ENCODE results near the gene INS.
"Not testable (repeated sequence)": the region's sequence is repeated elsewhere in the genome, so short reads cannot be mapped to it uniquely, and the experiment has no call there.

The INS gene

DNA sequence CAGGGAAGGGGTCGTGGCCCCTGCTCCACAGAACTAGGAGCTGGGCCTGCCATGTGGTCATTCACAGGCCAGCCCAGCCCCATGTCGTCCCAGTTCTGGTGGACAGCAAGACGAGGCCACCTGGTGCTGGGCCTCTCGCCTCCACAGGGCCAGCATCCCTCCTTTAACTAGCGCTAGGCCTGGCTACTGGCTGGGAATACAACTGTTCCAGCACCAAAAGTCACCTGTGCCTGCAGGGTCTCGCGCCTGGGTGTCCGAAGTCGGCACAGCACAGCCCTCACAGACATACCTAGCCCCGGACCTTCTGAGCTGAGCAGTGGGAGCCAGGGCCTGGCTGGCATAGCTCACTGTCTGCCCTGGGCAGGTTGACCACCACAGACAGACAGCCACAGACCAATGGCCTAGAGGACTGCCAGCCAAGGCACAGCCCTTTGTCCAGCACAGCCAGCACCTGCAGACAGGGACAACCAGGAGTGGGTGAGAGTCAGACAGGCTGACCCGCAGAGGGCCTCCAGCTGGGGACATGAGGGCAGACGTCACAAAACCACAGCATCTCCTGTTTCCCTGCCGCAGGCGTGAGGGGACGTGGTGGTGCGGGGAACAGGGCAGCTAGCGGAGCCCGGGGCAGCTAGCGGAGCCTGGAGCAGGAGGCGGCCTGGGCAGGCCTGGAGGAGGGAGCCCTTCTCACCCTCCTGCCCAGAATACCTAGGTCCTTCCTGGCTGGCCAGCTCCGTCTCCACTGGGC is 37.8 kb upstream of the INS start:
- DNase-seq (ENCODE audit: low spot score), result no peak

DNA sequence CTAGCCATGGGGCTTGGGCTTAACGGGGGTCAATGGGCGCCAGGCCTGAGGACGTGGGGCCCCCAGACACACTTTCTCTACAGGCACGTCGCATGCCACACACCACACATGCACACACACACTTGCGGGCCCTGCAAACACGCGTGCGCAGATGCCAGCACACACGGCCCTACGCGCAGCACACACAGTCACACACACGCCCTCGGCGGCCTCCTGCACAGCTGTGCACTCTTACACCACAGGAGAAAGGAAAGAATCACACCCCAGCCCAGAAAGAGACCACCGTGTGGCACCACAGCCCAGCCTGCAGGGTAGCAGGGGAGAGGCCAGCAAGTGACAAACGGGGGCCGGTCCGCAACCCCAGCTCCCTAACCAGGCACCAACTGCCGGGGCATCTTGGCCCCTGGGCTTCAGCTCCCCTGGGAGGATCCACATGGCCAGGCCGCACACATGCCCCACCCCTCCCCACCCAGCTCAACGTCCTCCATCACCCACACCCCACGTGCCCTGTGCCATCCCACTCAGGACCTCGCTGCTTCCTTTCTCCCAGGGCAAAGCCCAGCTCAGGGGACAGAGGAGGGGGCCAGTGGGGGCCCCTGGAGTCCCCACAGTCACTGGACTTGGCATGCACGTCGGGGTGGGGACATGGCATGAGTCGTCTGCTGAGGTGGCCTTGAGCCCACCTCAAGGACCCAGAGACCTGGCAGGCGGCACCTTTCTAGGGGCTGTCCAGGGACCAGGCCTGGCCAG is 36.9 kb upstream of the INS start:
- no peak for DNase-seq (ENCODE audit: low spot score)

DNA sequence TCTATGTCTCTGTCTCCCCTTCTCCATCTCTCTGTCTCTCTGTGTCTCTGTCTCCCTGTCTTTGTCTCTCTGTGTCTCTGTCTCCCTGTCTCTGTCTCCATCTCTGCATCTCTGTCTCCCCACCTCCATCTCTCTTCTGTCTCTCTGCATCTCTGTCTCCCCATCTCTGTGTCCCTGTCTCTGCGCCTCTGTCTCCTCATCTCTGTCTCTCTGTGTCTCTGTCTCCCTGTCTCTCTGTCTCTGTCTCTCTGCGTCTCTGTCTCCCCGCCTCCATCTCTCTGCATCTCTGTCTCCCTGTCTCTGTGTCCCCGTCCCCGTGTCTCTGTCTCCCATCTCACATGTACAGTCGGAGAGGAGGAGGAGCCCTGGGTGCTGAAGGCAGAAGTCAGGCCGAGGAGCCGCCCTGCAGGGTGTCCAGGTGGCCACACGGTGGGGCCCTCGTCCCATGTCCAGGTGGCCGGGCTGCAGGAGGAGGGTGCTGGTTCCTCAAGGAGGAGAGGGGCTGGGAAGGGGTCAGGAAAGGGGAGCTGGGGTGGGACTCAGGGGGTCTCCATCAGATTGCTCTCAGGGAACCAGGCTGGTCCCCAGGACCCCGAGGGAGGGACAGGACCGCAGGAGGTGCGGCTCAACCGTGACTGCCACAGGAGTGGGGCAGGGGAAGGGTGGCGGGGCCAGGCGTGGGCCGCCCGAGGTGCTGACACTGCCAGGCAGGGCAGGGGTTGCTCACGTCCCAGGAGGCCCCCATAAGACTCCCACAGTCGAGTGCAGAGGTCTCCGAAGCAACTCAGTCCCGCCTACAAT is 36.2 kb upstream of the INS start:
- DNase-seq (ENCODE audit: low spot score), result peak; percentile 83

DNA sequence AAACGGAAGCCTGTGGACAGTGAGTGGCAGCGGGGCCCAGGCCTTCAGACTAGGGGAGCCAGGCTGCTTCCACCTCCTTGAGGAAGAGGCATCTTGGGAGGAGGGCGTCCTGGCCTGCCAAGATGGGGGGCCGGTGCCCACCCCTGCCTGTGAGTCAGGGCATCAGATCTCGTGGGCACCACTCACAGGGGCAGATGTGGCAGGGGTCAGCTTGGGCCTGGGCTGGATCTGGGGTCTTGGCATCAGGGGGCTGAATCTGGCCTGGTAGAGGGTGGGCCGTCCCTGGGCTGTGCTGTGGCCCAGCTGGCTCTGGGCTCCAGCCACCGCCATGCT is 34.7 kb upstream of the INS start:
- DNase-seq (ENCODE audit: low spot score), result no peak

DNA sequence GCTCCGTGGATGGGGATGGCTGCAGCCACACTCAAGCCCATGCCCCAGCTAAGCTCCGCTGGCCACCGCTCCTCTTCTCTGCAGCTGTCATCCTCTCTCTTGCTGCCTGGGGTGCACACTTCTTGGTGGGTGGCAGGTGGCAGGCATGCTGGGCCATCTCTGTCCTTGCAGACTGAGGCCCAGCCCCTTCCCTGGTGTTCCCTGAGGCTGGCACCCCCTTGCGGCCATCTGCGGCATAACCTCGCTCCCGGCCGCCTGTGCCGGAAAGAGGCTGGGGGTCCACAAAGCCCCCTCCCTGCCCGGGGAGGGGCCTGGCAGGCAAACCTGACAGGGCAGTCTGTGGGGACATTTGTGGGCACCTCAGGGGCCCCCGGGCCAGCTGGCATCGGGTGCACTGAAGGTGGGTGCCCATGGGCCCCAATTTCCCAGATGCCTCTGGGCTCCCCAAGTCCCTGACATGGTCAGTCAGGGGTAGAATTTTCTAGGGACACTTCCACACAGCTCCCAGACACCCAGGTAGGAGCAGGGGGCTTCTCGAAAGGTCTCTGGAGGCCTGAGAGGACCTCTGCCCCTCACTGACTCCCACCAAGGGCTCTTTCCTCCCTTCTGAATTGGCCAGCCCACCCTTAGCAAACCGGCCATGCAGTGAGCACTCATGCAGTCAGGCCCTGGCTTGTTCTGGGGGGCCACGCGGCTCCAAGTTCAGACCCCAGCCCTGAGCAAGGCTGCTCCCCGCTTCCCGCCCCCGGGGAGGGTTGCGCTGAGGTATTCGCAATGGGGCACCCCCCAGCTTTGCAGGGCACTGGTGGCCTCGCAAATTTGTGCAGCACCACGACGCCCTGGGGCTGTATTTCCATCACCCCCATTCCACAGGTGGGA is 34.1 kb upstream of the INS start:
- peak; percentile 70 for DNase-seq (ENCODE audit: low spot score)

DNA sequence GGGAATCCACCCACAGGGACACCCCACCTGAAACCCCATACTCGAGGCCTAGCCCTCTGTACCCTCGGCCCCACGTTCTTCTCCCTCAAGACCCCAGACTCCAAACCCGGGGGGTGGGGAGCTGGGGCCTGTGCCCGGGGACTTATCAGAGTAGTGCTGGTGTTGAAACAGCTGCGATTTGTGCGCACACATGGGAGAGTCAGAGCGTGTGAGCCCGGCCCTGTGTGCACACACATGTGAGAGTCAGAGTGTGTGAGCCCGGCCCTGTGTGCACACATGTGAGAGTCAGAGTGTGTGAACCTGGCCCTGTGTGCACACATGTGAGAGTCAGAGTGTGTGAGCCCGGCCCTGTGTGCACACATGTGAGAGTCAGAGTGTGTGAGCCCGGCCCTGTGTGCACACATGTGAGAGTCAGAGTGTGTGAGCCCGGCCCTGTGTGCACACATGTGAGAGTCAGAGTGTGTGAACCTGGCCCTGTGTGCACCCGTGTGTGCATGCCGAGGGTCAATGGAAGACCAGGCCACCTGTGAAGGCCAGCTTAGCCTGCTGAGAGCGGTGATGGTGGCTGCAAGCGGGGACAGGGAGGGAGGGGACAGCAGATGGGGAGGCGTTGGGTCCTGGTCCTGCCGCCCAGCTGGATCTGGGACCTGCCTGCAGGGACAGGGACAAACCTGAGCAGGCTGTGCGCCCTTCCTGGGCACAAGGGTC is 33.0 kb upstream of the INS start:
- not testable (repeated sequence) for DNase-seq (ENCODE audit: low spot score)

DNA sequence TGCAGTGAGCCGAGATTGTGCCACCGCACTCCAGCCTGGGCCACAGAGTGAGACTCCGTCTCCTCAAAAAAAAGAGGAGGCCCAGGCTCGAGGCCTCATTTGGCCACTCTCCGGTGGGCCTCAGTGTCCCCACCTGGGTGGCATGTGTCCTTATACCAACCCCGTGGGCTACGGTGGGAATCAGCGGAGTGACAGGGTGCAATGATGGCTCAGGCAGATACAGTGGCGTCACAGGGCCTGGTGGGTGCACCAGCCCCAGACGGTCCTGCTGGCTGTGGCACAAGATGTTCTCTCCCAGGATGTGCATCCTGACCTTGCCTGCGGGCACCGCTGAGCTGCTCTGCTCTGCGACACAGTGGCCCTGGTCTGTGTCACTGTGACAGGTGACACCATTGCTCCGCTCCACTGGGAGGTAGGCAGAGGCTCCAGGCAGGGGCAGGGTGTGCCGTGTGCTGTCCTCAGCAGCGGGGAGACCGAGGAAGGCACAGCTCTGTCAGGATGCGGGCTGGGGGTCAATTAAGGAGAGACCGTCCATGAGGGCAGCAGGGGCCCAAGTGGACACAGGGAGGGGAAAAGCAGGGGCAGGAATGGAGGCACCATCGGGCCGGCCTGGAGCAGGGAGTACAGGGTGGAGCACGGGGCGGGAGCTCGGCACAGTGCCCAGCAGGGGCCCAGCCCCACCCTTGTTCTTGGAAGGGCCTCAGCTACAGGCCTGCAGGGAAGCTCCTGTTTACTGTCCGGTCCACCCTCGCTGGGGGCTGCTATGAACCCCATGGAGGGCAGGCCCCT is 32.3 kb upstream of the INS start:
- no peak for DNase-seq (ENCODE audit: low spot score)

DNA sequence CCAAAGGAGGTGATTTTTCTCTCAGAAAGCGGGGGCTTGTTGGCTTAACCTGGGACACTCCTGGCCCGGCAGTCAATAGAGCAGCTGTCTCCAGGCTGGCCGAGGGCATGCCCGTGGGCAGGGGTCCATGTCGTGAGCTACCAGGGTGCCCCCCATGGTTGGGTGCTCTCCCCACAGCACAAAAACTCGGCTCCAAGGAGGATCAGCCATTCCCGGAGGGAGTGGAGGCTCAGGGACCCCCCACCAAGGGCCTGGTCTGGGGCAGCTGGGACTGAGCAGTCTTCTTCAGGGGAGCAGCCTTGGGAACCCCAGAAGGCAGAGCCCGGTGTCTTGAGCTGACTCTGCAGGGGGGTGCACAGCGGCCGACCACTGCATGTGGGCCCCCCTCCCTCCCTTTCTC is 31.4 kb upstream of the INS start:
- DNase-seq (ENCODE audit: low spot score), result no peak

DNA sequence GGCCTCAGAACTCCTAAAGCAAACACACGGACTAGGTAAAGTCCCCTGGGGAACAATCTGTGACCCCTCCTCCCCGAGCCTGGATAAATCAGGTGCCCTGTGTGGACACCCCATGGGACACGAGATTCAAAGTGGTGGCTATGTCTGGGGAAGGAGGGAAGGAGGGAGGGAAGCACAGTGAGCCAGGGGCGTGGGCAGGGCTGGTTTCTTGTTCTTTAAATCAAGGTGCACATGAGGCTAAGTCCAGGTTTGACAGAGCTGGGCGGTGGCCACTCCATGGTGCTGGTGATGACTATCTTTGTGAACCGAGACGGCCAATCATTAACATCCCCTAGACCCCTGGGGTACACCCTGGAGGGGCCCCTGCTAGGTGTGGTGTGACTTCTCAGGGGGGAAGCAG is 30.9 kb upstream of the INS start:
- no peak for DNase-seq (ENCODE audit: low spot score)

DNA sequence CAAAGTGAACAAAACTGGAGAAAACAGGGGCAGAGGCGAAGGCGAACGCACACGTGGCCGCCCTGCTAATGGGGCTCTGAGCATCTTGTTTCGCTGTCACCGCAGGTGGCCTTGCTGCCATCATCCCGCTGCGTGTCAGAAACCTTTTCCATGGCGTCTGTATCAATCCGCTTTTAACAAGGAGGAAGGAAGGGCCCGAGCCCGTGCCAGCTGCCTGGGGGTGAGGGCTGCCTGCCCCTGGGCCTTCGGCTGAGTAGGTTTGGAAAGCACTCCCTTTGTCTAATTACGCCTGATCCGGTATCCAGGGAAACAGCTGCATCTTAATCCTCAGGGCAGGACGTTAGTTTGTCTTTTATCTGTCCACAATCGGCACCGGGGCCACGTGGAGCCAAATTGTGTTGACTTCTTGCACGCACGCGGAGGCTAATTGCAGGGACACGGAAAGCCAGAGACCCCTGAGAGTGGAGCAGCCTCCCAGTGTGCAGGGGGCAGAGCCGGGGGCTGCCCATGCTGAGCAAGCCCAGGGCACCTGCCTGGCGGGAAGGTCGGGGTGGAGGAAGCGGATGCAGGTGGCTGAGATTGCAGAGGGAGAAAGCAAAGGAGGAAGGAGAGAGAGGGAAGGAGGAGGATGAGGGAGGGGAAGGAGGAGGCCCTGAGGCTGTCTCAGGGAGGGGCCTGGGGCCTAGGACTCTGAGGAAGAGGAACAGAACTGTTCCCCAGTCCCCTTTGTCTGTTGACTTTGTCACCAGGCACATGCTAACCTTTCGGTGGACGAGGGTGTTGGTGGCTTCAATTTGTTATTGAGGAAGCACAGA is 29.9 kb upstream of the INS start:
- DNase-seq (ENCODE audit: low spot score), result no peak

DNA sequence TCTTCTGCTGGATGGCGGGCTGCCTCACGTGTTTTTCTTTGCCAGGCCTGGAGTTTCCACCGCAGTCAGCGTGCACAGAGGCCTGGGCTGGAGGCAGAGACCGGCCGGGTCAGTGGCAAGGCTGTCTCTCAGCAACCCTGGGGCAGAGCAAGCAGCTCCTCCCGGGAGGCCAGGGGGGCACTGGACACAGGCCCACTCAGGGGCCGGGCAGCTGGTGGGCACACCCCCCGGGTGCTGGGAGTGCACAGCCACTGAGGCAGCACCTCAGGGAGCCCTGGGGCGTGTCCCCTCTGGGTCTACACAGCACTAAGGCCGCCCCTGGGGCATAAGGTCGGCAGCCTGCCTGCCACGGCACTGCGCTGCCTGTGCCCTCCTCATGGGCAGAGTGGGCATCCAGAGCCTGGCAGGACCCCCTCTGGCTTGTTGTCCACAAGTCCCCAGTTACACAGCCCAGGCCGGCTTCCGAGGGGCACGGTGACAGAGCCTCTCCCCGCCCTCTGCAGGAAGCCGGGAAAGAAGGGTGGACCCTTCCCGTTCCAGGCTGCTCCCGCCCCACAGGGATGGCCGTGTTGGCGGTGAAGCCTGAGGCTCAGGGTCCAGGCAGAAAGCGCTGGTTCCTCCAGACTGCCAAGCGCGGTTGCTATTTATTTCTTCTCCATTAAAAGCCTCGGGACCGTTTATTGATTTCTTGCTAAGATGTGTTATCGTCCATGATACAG is 29.1 kb upstream of the INS start:
- DNase-seq (ENCODE audit: low spot score), result no peak

DNA sequence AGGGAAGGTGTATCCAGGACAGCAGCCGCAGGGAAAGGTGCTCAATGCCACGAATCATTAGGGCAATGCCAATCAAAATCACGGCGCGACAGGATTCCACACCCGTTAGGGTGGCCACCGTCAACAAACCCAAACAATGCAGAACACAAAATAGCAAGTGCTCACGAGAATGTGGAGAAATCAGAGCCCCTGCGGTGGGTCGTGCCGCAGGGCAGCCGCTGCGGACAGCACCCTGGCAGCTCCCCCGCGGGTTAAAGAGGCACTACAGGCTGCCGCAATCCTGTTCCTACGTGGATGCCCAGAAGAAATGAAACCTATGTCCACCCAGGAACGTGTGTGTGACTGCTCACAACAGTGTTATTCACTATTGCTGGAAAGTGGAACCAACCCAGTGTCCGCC is 27.7 kb upstream of the INS start:
- DNase-seq (ENCODE audit: low spot score), result no peak

DNA sequence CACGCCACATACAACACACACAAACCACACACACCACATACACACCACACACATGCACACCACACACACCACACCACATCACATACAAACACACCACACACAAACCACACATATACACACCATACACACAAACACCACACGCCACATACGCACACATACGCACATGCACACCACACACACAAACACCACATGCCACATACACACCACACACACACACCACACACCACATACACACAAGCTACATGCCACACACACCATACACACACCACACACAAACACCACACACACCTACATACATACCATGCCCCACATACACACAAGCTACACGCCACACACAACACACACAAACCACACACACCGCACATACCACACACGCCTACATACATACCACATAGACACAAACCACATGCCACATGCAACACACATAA is 26.3 kb upstream of the INS start:
- DNase-seq (ENCODE audit: low spot score), result no peak

DNA sequence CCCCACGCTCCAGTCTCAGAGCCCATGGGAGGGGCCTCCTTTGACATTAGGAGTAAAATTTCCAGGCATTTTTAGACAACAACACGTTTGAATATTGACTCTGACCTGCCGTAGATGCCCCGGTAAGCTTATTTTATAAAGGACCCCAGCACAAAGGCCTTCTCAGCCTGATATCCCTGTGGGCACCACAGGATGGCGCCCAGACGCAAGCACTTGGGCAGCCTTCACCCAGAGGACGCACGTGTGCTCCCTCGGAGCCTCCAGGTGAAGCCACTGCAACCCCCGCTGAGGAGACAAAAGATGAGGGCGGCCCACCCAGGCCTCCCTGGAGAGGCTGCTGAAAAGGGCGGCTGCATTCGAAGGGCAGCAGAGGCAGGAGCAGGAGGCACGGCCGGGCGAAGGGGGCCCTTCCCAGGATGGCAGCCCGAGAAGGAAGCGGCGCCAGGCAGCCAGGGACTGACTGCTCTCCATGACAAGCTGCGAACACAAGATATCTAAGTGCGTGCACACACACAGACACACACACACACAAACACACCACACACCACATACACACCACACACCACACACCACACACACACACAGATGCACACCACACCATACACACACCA is 25.8 kb upstream of the INS start:
- DNase-seq (ENCODE audit: low spot score), result no peak

DNA sequence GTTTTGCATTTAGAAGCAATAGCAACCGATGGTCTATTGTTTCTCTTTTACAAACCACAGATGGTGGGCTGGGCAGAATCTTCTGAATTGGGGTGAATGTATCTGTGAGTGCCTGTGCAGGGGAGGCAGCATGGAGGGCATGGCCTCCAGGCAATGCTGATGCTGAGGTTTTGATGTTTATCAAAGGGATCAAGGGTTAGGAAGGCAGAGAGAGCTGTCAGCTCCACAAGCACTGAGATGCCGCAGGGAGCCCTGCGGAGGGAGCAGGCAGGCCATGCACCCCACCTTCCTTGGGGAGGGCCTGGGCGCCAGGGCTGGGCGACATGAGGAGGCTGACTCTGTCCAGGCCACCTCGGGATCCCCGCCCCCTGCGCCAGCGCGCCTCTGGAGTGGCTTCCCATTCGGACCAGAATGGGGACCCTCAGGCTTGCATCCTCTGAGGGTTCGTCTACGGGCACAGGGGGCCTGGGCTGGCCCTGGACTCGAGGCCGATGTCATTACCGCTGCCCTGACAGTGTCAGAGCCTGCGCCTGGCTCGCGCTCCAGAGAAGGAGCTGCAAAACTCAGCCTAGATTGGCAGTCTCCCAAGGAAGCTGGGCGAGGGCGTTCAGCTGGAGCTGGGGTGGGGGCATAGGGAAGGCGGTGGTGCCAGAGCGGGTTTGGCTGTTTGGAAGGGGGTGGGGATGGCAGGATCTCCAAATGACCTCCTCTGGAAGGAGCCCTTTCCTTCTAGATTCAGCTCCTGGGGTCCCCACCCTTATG is 24.5 kb upstream of the INS start:
- DNase-seq (ENCODE audit: low spot score), result no peak

DNA sequence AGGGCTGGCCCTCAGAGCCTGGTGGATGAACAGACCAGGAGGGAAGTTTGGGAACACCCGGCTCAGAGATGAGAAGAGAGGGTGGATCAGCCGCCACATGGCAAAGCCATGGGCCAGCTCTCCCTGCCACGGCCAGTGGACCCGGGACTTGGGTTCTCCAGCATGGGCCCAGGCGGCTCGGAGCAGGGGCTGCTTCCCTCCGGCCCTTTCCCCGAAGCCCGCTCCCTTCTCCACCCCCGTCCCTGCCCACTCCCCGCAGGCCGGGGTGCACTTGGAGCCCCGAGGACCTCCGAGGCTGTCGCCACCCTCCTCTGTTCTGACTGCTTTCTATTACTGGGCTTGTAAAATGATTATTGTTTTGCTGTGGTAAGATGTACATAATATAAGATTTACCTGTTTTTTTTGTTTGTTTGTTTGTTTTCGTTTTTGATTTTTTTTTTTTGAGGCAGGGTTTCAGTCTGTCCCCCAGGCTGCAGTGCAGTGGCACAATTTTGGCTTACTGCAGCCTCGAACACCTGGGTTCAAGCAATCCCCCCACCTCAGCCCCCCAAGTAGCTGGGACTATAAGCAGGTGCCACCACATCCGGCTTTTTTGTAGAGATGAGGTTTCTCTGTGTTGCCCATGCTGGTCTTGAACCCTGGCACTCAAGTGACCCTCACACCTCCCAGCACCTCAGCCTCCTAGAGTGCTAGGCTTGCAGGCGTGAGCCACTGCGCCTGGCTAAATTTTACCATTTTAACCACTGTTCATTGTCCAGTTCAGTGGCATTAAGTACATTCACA is 21.9 kb upstream of the INS start:
- DNase-seq (ENCODE audit: low spot score), result no peak

DNA sequence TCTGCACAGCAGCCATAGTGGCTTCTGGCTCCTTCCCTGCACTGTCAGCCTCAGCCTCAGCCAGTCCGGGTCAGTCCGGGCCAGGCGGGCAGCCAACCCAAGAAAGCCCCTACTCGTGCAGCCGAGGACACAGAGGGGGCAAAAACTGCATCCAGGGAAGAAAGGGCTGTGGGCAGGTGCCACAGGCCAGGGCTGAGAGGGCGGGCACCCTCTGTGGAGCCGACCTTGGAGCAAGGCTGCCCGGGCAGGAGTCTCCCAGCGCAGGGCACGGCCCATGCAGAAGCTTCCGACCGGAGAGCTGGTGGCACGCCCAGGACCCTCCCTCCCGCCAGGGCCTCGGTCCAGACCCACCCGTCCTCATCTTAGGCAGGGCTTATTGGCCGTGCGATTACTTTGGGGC is 21.1 kb upstream of the INS start:
- DNase-seq (ENCODE audit: low spot score), result no peak
